HepG2 (cell line): ENCODE data around the gene PMEL. TPM values are rescaled to one million over a fixed set of nuclear protein-coding genes. Genes with fewer than 3 reads are reported as not detected.

Experiments used
- ARHGAP35 ChIP-seq: sonication (generic); formaldehyde crosslinking; IDR thresholded peaks from 2 replicates; pipeline ENCODE4 v1.9.0; 2022; ENCODE audit warnings: mild to moderate bottlenecking, inconsistent platforms, moderate library complexity, missing genetic modification reagents, borderline replicate concordance
- CCDC6 ChIP-seq: sonication (generic); formaldehyde crosslinking; IDR thresholded peaks from 2 replicates; pipeline ENCODE4 v1.8.1; 2022; ENCODE audit warnings: mild to moderate bottlenecking, missing genetic modification reagents, moderate library complexity
- DRAP1 ChIP-seq: IDR thresholded peaks from 2 replicates; pipeline ENCODE4 v1.6.1; 2016; ENCODE audit warnings: missing genetic modification reagents, missing compliant biosample characterization
- FOXP1 ChIP-seq, 2 experiments: fragments of 450-650 bp in 1 of 2; IDR thresholded peaks; 2 replicates each; pipeline ENCODE4 v1.6.1; 2017 to 2018; ENCODE audit warnings: antibody characterized with exemption in 1 of 2
- MZF1 ChIP-seq: sonication (generic); formaldehyde crosslinking; IDR thresholded peaks from 2 replicates; pipeline ENCODE4 v1.8.1; 2023; ENCODE audit warnings: mild to moderate bottlenecking, missing genetic modification reagents, borderline replicate concordance
- NCOA5 ChIP-seq: sonication (generic); formaldehyde crosslinking; IDR thresholded peaks from 2 replicates; pipeline ENCODE4 v1.4.0; 2020; ENCODE audit warnings: missing genetic modification reagents
- RERE ChIP-seq: IDR thresholded peaks from 2 replicates; pipeline ENCODE4 v1.6.1; 2016; ENCODE audit warnings: low read depth, missing genetic modification reagents, missing compliant biosample characterization
- SAP130 ChIP-seq: IDR thresholded peaks from 2 replicates; pipeline ENCODE4 v1.6.1; 2016; ENCODE audit warnings: low read depth
- TAF1 ChIP-seq: sonication (generic); formaldehyde crosslinking; IDR thresholded peaks from 2 replicates; pipeline ENCODE4 v1.4.0; 2020; ENCODE audit warnings: missing genetic modification reagents
- THAP9 ChIP-seq: sonication (generic); formaldehyde crosslinking; IDR thresholded peaks from 2 replicates; pipeline ENCODE4; 2020; ENCODE audit warnings: missing genetic modification reagents, mild to moderate bottlenecking, borderline replicate concordance
- ZFP82 ChIP-seq: sonication (generic); formaldehyde crosslinking; IDR thresholded peaks from 2 replicates; pipeline ENCODE4 v1.5.1; 2020; ENCODE audit warnings: mild to moderate bottlenecking, missing genetic modification reagents, borderline replicate concordance
- ZMYM3 ChIP-seq: sonication (generic); formaldehyde crosslinking; IDR thresholded peaks from 2 replicates; pipeline ENCODE4 v1.5.1; 2020; ENCODE audit warnings: mild to moderate bottlenecking, missing genetic modification reagents
- ZNF230 ChIP-seq: sonication (generic); formaldehyde crosslinking; IDR thresholded peaks from 2 replicates; pipeline ENCODE4 v1.4.0; 2020; ENCODE audit warnings: mild to moderate bottlenecking, missing genetic modification reagents
- ZNF430 ChIP-seq: sonication (generic); formaldehyde crosslinking; IDR thresholded peaks from 2 replicates; pipeline ENCODE4 v1.9.0; 2021; ENCODE audit warnings: mild to moderate bottlenecking, missing genetic modification reagents
- ZNF549 ChIP-seq: sonication (generic); formaldehyde crosslinking; IDR thresholded peaks from 2 replicates; pipeline ENCODE4 v1.5.0; 2020; ENCODE audit warnings: missing genetic modification reagents
- ZNF609 ChIP-seq: sonication (generic); formaldehyde crosslinking; IDR thresholded peaks from 2 replicates; pipeline ENCODE4 v1.4.0; 2020; ENCODE audit warnings: mild to moderate bottlenecking, missing genetic modification reagents, borderline replicate concordance
- ZNF629 ChIP-seq: sonication (generic); formaldehyde crosslinking; conservative IDR thresholded peaks from 2 replicates; pipeline ENCODE4 v1.5.0; 2020; ENCODE audit warnings: missing genetic modification reagents
- polyA plus RNA-seq, 8 experiments: library from polyadenylated mRNA; depleted of rRNA in 3 of 8; stranded (reverse) in 7 of 8; unstranded in 1 of 8; fragments of >200 nt; fragmentation: Illumina TruSeq in 4 of 8; extraction: Trizol in 4 of 8; gene quantifications; 2 replicates each; pipeline versions ENCODE4 v1.2.1 to v1.2.3, GENCODE V29; 2011 to 2016; ENCODE audit warnings: low read depth in 4 of 8, missing spikeins in 1 of 8, mixed read lengths in 1 of 8; ENCODE audit not compliant: insufficient read depth in 1 of 8
- total RNA-seq, 5 experiments: library from RNA; depleted of rRNA; stranded (reverse); fragments of >200 nt; fragmentation: Illumina TruSeq; extraction: Trizol; gene quantifications; 2 replicates each; pipeline ENCODE4 v1.2.3, GENCODE V29; 2016; ENCODE audit warnings: low read depth in 1 of 5

The PMEL gene
- total and polyA plus RNA-seq, 2 of the 13 experiments (the other 11 are each of a cell fraction or from before 2014, with no cell fraction given): 0.49 to 3.3 TPM

GRCh38 chr12:56010111-56010570 lies 44.3 kb upstream of the PMEL start (continued):
- no peak for TF ChIP-seq THAP9
- no peak for TF ChIP-seq ZFP82 (CRISPR knock-in tag)
- no peak for TF ChIP-seq CCDC6
- TF ChIP-seq ARHGAP35 (CRISPR knock-in tag): no peak
- no peak for TF ChIP-seq NCOA5
- TF ChIP-seq ZNF629: no peak
- peak; percentile 34; the same call in 1 of the 2 replicates for TF ChIP-seq DRAP1
- no peak for TF ChIP-seq ZNF549 (CRISPR knock-in tag)
- TF ChIP-seq ZMYM3: no peak
- TF ChIP-seq FOXP1 (IDR thresholded peaks at IDR 0.05): no peak
- TF ChIP-seq FOXP1 (CRISPR knock-in tag; IDR thresholded peaks at IDR 0.05): peak; percentile 47; the same call in 1 of the 2 replicates
- TF ChIP-seq ZNF609 (CRISPR knock-in tag): peak; percentile 55; the same call in 1 of the 2 replicates
- no peak for TF ChIP-seq TAF1
- TF ChIP-seq ZNF430 (CRISPR knock-in tag): no peak
- no peak for TF ChIP-seq ZNF230 (CRISPR knock-in tag)
- TF ChIP-seq SAP130: peak; percentile 77
- TF ChIP-seq RERE: 0 out of 2 replicates have a peak, but pooled peaks have one; percentile 17
- TF ChIP-seq MZF1: no peak
